LHCN-M2 (cell line): ENCODE data around the gene BRAT1. TPM values are rescaled to one million over a fixed set of nuclear protein-coding genes. Genes with fewer than 3 reads are reported as not detected.
A peak's percentile ranks its signal among the peaks of the same experiment; 100 is the strongest.

ENCODE experiments used
- DNase-seq: peaks from one replicate; pipeline ENCODE4 v3.0.0-alpha.2; 2012; ENCODE audit warnings: low read depth
- total RNA-seq: library from RNA; depleted of rRNA; stranded (reverse); fragments of >200 nt; gene quantifications from 2 replicates; pipeline ENCODE4 v1.2.3, GENCODE V29; 2014

Gene BRAT1
- total RNA-seq, 1 experiment from 2014 or later = 73.9 TPM

- no peak for DNase-seq
Measured at GRCh38 chr7:2524808-2525657, 30.3 kb downstream of the BRAT1 start.

GRCh38 chr7:2523941-2524807 lies 31.1 kb downstream of the BRAT1 start:
- DNase-seq = peak; percentile 65

DNA sequence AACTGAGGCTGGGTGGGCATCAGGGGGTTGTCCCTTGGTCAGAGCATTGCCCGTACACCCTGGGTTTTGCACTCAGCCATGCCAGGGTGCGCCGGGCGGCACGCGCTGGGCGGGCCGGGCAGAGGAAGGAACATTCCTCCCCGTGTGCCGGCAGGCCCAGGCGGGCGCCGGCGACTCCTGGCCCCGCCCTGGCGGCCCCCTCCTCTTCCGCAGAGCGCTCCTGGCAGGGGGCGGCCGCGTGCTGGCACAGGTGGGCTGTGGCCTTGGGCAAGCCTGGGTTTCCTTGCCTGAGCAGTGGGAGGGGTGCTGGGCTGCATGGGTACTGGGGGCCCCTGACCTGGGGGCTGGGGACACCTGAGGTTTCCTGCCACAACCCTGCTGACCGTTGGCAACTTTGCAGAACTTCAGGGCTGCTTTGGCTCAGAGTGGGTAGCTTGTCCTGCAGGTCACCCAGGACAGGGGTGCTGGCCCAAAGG lies 31.8 kb downstream of the BRAT1 start:
- DNase-seq = no peak

GRCh38 chr7:2522780-2523433 lies 32.4 kb downstream of the BRAT1 start:
- DNase-seq = no peak

- peak; percentile 64 for DNase-seq
Measured at GRCh38 chr7:2521952-2522591, 33.3 kb downstream of the BRAT1 start.

DNA sequence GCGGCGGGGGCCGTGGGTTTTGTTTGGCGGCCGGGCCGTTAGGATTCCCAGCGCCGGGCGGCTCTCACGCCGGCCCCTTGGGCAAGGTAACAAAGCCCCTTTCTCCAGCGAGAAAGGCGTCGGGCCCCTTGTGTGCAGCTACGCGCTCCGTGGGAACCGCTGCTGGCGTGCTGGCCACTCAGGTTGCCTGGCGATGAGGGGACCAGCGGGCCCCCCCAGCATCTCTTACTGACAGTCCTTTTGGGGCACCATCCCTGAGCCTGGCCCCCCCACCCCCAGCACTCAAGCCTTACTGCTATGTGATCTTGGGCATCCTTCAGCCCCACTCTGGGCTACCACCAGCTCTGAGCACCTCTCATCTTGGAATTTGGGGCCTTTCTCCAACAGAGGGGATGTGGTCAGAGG lies 34.0 kb downstream of the BRAT1 start:
- no peak for DNase-seq

- no peak for DNase-seq
Measured at GRCh38 chr7:2520761-2521290, 34.5 kb downstream of the BRAT1 start.

DNA sequence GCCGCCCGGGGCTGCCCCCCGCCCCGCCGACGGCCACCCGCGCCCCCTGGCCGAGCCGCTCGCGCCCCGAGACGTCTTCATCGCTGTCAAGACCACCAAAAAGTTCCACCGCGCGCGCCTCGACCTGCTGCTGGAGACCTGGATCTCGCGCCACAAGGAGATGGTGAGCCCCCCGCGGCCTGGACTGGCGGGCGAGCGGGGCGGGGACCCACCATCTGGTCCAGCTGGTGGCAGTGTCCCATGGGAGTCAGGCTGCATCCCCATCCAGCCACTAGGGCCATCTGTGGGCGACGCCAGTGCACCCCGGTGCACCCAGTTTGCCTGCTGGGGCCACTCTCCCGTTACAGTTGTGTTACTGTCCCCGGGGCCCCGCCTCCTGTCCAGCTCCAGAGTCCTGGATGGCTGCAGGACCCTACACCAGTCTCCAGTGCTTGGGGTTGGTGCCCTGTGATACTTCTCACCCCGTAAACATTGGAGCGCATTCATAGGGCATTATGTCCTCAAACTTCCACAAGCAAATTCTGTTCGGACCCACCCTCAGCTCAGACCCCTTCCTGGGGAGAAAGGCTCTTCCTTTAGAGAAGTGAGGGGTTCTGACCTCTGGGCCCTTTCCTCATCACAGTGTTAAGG lies 35.1 kb downstream of the BRAT1 start:
- DNase-seq = no peak

DNA sequence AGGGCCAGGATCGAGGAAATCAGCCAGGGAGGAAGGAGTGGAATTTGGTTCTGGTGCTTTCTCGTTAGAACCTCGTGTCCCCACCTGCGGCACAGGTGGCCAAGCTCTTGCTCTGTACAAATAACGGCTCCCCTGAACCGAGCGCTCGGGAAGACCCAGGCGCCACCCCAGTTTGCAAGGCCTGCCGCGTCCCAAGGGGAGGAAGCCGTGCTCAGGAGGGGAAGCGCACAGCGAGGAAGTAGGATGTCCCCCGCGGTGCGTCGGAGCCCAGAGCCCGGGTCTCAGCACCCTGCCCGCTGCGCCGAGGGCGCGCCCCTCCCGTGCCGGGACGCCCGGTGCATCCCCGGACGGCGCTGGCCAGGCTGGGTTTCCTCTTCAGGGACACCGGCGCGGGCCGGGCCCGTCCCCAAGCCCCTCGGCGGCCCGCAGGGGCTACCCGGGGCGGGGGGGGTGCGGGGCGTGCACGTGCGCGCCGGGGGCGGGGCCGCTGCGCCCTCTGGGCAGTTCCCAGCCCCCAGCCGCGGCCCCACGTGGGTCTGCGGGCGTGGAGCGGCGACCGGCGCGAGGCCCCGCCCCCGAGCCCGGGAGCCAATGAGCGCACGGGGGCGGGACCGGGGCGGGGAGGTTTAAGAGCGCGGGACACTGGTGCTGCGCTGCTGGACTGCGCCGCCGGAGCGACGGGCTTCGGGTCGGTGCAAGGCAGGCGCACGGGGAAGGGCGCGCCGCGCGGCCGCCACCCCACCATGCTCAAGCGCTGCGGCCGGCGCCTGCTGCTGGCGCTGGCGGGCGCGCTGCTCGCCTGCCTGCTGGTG lies 36.0 kb downstream of the BRAT1 start, which contains the start of gene LFNG:
TSS of gene LFNG (plus strand) at position 656 of the 812 bp plus-strand sequence. CDS start at position 744, 88 bp downstream.
- peak; percentile 90 for DNase-seq

GRCh38 chr7:2518737-2519118 lies 36.6 kb downstream of the BRAT1 start:
- no peak for DNase-seq

GRCh38 chr7:2517678-2518507 lies 37.4 kb downstream of the BRAT1 start:
- DNase-seq = no peak

DNA sequence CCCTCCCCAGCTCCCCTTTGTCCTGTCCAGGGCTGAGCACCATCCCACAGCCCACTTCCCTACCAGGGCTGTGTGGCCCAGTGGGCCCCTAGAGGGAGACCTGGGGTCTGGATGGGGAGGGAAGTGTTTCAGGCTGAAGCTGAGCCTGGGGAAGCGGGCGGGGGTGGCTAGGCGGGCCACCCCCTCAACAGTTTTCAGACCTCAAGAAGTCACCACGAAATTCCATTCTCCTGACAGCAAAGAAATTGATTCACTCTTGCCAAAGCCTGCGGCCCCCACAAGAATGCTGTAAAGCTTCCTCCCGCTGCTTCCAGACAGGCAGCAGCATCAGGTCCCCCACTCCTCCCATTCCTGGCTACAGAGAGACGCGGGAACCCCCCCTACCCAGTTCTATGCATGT lies 38.3 kb downstream of the BRAT1 start:
- DNase-seq = peak; percentile 95

DNA sequence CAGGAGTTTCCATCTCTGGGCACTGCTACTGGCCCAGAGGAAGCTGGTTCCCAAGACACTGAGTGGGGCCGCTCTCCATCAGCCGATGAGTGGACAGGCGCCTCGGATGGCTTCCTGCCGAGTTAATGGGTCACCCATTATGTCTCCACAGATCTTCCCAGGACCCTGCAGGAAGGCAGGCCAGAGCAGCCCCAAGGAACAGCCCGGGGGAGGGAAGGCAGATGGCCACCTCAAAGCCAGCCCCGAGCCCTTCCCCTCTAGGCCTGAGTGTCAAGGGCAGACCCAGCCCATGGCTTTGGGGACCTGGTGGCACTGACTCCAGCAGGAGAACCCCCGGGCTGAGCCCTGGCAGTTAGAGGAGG lies 39.1 kb downstream of the BRAT1 start:
- DNase-seq = no peak

GRCh38 chr7:2515424-2516193 lies 39.7 kb downstream of the BRAT1 start:
- DNase-seq = no peak

GRCh38 chr7:2514473-2515423 lies 40.6 kb downstream of the BRAT1 start:
- no peak for DNase-seq

GRCh38 chr7:2513702-2514101 lies 41.6 kb downstream of the BRAT1 start:
- no peak for DNase-seq

DNA sequence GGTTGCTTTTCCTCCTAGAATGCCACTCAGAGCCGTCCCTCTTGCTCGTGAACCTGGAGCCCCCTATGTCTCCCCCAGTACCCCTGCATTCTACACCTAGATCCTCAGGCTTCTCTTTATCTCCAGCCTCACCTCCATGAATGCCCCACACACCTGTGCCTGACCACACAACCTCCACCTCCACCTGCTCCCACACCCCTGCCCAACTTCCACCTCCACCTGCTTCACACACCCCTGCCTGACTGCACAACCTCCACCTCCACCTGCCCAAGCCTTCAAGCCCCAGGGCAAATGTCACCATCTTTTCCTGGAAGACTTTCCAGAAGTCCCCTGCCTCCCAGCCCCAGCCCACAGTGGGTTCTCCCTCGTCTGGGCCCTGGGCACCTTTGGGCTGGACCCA lies 42.6 kb downstream of the BRAT1 start:
- DNase-seq = no peak
